Upper lobe of left lung (tissue), 6 donors: ENCODE measurements around the gene SPATA20. TPM values are rescaled to one million over a fixed set of nuclear protein-coding genes. Genes with fewer than 3 reads are reported as not detected.

Experiments used
- ATAC-seq, 2 donors: fragments of 200-7000 bp; cut with Tn5 transposase; one replicate each; pipeline ENCODE4 v1.9.1; 2022; ENCODE audit warnings: mild to moderate bottlenecking in 2 of 2, moderate library complexity in 2 of 2; ENCODE audit not compliant: low FRiP score in 2 of 2
- DNase-seq, 2 donors: peaks; one replicate each; pipeline ENCODE4 v3.0.0-alpha.2; 2019 to 2020
- H3K27ac ChIP-seq, 4 donors: fragments of 200-600 bp; sonication (generic); one replicate each; pipeline ENCODE4 v1.5.1; 2016 to 2019
- H3K27me3 ChIP-seq, 4 donors: fragments of 200-600 bp; sonication (generic); one replicate each; pipeline ENCODE4 v1.5.1; 2017 to 2019
- H3K36me3 ChIP-seq, 4 donors: fragments of 200-600 bp; sonication (generic); one replicate each; pipeline ENCODE4 v1.5.1; 2016 to 2019
- H3K4me1 ChIP-seq, 4 donors: fragments of 200-600 bp; sonication (generic); one replicate each; pipeline ENCODE4 v1.5.1; 2018 to 2019
- H3K4me3 ChIP-seq, 4 donors: fragments of 200-600 bp; sonication (generic); one replicate each; pipeline ENCODE4 v1.5.1; 2017 to 2019; ENCODE audit warnings: mild to moderate bottlenecking in 2 of 4, moderate library complexity in 1 of 4
- H3K9me3 ChIP-seq, 4 donors: fragments of 200-600 bp; sonication (generic); one replicate each; pipeline ENCODE4 v1.5.1; 2018 to 2019
- EP300 ChIP-seq, 4 donors: sonication (generic); formaldehyde crosslinking; IDR thresholded peaks; one replicate each; pipeline ENCODE4 v1.5.1; 2017; ENCODE audit warnings: antibody characterized with exemption in 4 of 4, control low read depth in 2 of 4
- POLR2A ChIP-seq, 4 donors: fragments of 450-650 bp; IDR thresholded peaks; one replicate each; pipeline ENCODE4 v1.5.1; 2016 to 2017; ENCODE audit warnings: antibody characterized with exemption in 4 of 4, mild to moderate bottlenecking in 2 of 4
- POLR2AphosphoS5 ChIP-seq, 2 donors: sonication (generic); formaldehyde crosslinking; IDR thresholded peaks; one replicate each; pipeline ENCODE4 v1.5.1; 2017; ENCODE audit warnings: antibody characterized with exemption in 2 of 2
- WGBS, 2 donors: methylation state at CpG; one replicate each; pipeline ENCODE4 v1.1.5; 2017 to 2018; 5-methylcytosine and 5-hydroxymethylcytosine counted together
- total RNA-seq, 6 donors: library from RNA; depleted of rRNA in 4 of 6; stranded (reverse); fragments of >200 nt in 4 of 6; gene quantifications; one replicate each; pipeline versions ENCODE4 v1.1.0 to v1.2.1, GENCODE V29; 2016 to 2021
- TF ChIP-seq, protein P1 (sequence below), 6 experiments: fragments of 450-650 bp in 4 of 6; fragments of 200-600 bp in 2 of 6; sonication (generic) in 2 of 6; IDR thresholded peaks; one replicate each; pipeline ENCODE4 v1.5.1; 2016 to 2019; ENCODE audit warnings: antibody characterized with exemption in 6 of 6
- donor health status: DM: no; HTN: no; CAD: no; lungs with moderate emphysema.
- donor health status: DM: no; HTN: yes; CAD: no; lungs with severe emphysema.

Gene SPATA20
- total RNA-seq, 6 donors from 2014 or later: 32.9 to 111 (median 46.4) TPM

DNA sequence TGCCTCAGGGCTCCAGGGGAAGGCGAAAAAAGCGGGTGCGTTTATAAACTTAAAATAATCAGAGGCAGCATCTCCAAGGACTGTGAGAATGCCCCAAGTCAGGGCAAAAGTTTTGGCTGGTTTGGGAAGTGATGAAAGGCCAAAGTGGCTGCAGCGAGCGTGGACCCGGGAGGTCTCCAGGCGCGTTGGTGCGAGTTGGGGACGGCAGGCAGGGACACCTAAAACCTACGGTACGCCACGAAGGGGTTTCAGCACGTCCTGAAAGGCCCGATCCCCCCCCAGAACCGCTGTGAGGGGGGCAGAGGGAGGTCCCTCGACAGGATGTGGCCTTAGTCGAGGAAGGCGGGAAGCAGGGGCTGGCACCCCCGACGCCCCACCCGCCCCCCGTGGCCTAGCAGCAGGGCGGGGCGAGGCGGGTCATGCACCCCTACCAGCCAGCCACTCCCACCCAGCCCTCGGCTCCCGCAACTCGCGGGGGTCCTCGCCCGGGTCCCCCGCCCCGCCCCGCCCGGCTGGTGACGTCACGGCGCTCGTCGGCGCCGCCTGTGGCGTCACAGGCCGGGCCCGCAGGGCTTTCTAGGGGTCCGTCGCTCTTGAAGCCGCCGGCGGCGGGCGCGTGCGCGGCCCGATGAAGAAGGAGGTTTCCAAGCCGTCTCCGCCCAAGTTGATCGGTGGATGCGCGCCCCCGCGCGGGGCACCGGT, 39.0 kb upstream of the SPATA20 start, which contains the start of gene MYCBPAP:
TSS of gene MYCBPAP (plus strand) at position 569 of the 702 bp plus-strand sequence. CDS start 236 bp downstream, outside the sequence.
- ATAC-seq (peak; percentile 28 to 92), DNase-seq (peak; percentile 87 to 97)
- no peaks in the 10 kb centered on the region for H3K36me3 ChIP-seq
- peaks cover 6 to 16% (median 9%) of the 10 kb centered on the region in 4 donors for H3K4me1 ChIP-seq
- H3K4me3 ChIP-seq: peak within 1 kb of the TSS; percentile 69 to 77 (median 74)
- H3K27me3 ChIP-seq: no peaks in the 10 kb centered on the region
- WGBS, 2 donors: 11 to 16% methylated on average over 19 to 28 of the region's 66 CpGs
- peak within 1 kb of the TSS; percentile 64 to 85 (median 78) for H3K27ac ChIP-seq
- H3K9me3 ChIP-seq: no peaks in the 10 kb centered on the region
- TF ChIP-seq POLR2A (IDR thresholded peaks at IDR 0.05): peak in 1 of 4 donors; percentile 42
- TF ChIP-seq EP300 (IDR thresholded peaks at IDR 0.05): no peak
- peak in 1 of 2 donors; percentile 33 for TF ChIP-seq POLR2AphosphoS5 (IDR thresholded peaks at IDR 0.05)
- TF ChIP-seq, protein P1, sequence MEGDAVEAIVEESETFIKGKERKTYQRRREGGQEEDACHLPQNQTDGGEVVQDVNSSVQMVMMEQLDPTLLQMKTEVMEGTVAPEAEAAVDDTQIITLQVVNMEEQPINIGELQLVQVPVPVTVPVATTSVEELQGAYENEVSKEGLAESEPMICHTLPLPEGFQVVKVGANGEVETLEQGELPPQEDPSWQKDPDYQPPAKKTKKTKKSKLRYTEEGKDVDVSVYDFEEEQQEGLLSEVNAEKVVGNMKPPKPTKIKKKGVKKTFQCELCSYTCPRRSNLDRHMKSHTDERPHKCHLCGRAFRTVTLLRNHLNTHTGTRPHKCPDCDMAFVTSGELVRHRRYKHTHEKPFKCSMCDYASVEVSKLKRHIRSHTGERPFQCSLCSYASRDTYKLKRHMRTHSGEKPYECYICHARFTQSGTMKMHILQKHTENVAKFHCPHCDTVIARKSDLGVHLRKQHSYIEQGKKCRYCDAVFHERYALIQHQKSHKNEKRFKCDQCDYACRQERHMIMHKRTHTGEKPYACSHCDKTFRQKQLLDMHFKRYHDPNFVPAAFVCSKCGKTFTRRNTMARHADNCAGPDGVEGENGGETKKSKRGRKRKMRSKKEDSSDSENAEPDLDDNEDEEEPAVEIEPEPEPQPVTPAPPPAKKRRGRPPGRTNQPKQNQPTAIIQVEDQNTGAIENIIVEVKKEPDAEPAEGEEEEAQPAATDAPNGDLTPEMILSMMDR (IDR thresholded peaks at IDR 0.05): peak in 1 of 6 experiments; percentile 13

DNA sequence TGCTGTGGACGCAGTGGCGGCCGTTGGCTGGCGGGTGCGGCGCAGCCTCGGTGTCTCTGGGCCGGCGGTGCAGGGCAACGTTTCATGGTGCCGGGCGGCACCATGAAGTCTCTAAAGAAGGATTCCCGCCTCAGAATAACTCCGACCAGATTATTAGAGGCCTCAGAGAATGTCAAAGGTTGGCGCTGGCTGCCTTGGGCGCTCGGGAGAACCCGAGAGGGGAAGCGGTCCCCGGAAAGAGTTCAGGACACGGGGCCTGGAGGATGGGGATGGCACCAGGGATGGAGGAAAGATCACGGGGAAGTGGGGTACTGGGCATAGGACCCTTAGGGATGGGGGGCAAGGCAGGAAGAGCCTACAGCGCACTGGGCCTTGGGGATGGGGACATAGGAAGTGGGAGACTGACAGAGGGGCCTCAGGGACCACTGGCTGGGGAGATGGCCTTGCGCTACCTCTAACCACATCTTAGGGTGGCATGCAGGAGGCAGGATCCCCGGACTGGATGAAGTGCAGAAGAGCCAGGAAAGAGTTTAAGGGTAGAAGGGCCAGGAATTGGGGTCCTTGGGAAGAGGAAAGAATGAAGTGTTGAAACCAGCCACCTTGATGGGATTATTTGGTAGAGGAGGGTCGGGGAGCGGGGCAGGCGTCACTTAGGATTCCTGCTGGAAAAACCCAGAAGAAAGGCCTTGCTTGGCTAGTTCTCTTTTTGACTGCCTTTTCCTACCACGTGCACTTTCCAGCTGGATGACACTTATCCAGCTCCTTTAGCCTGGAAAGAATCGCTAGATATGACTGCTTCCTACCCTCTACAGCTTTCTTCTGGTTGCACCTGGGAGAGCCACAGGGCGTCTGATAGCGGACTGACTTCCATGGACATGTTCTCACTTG, 38.2 kb upstream of the SPATA20 start:
- H3K4me1 ChIP-seq: peaks cover 6 to 16% (median 9%) of the 10 kb centered on the region in 4 donors
- peak overlapping the region; percentile 69 to 77 (median 74) for H3K4me3 ChIP-seq
- no peaks in the 10 kb centered on the region for H3K9me3 ChIP-seq
- peak overlapping the region; percentile 64 to 85 (median 78) for H3K27ac ChIP-seq
- no peaks in the 10 kb centered on the region for H3K36me3 ChIP-seq
- no peak for ATAC-seq
- TF ChIP-seq POLR2A (IDR thresholded peaks at IDR 0.05) (no peak), POLR2AphosphoS5 (IDR thresholded peaks at IDR 0.05) (no peak), EP300 (IDR thresholded peaks at IDR 0.05) (no peak)
- TF ChIP-seq, protein P1 (IDR thresholded peaks at IDR 0.05): no peak
- H3K27me3 ChIP-seq: no peaks in the 10 kb centered on the region
- no peak for DNase-seq
- WGBS, 2 donors: 35 to 58% methylated on average over 22 to 23 of the region's 32 CpGs

DNA sequence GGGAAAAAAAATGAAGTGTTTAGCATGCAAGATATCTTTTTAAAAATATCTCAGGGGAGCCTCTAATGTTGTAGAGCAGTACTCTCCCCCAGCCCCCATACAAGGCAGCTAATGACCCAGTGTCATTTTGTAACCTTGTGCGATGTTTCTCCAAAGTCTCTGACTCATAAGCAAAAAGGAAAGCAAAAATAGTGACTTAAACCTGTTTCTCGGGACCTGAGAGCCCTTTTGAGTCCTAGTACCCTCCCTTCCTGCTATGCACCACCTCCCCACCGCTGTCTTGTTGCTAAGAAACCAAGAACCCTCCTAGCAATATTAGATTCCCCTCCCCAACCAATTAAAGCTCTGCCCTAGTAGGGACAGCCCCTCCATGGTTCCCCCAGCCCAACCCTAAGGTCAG, 35.9 kb upstream of the SPATA20 start:
- no peaks in the 10 kb centered on the region for H3K9me3 ChIP-seq
- DNase-seq (no peak), ATAC-seq (no peak)
- no peak overlapping the region for H3K27ac ChIP-seq
- WGBS, 2 donors: 45 to 48% methylated on average over 3 of the region's 3 CpGs
- H3K36me3 ChIP-seq: no peaks in the 10 kb centered on the region
- peaks cover 6 to 16% (median 9%) of the 10 kb centered on the region in 4 donors for H3K4me1 ChIP-seq
- TF ChIP-seq, protein P1 (IDR thresholded peaks at IDR 0.05): no peak
- TF ChIP-seq POLR2A (IDR thresholded peaks at IDR 0.05): no peak
- TF ChIP-seq POLR2AphosphoS5 (IDR thresholded peaks at IDR 0.05): no peak
- no peak for TF ChIP-seq EP300 (IDR thresholded peaks at IDR 0.05)
- H3K27me3 ChIP-seq: no peaks in the 10 kb centered on the region
- no peak overlapping the region for H3K4me3 ChIP-seq

DNA sequence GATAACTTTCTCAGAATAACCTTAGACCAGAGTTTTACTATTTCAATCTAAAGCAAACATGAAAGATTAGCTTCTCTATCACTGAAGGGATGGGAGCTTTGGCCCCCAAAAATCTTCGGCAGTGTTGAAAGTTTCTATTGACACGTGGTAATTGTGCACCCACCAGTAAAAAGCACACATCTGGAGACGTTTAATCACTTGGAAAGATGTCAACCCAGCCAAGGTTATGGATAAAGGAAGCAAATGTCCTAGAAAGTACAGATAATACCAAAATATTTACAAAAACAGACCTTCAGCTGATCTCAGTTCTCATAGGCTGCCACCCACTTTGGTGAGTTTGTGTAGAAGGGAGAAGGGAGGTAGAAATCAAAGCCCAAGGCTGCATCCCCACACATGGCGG, 33.5 kb upstream of the SPATA20 start:
- Histone ChIP-seq H3K27ac (no peak overlapping the region), H3K9me3 (no peaks in the 10 kb centered on the region), H3K27me3 (no peaks in the 10 kb centered on the region), H3K36me3 (no peaks in the 10 kb centered on the region), H3K4me3 (no peak overlapping the region), H3K4me1 (peaks cover 6 to 8% (median 7%) of the 10 kb centered on the region in 4 donors)
- no peak for ATAC-seq
- DNase-seq: no peak
- TF ChIP-seq POLR2A (IDR thresholded peaks at IDR 0.05) (no peak), EP300 (IDR thresholded peaks at IDR 0.05) (no peak)
- TF ChIP-seq, protein P1 (IDR thresholded peaks at IDR 0.05): no peak
- 64 to 80% methylated on average over 4 of the region's 4 CpGs for WGBS, 2 donors
